Superior temporal gyrus (tissue), 1 donor: ENCODE results near the gene BRSK1.

Experiments used
- DNase-seq: peaks from one replicate; pipeline ENCODE4 v3.0.0-alpha.2; 2016; ENCODE audit errors: extremely low spot score

BRSK1 gene

DNA sequence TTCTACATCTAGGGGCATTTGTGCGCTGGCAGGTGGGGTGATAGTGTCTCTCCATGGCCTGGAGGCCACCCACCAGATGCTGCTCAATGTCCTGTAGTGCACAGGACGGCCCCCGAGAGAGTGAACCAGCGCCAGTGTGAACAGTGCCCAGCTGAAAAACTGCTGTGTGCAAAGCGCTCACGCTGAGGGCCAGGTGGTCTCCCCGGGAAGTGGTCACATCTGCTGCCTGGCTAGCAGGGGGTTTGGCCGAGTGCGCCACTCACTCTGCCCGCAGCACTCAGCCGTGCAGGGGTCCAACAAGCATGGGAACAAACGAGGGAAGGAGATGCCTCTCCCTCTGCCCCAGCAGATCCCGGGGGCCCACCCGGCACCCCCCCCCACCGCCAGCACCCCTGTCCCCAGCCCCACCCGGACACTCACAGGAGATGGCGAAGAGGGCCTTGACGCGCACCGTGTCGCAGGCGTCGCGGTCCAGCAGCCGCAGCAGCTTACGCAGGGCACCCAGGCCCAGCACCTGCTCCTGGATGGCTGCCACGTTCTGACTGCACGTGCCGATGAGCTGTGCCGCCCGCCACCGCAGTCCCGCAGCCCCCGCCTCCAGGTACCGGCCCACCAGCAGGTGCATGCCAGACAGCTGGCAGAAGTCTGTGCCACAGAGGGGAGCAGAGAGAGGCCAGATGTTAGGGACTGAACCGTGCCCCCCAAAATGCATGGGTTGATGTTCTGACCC lies 9.7 kb upstream of the BRSK1 start:
- no peak for DNase-seq

DNA sequence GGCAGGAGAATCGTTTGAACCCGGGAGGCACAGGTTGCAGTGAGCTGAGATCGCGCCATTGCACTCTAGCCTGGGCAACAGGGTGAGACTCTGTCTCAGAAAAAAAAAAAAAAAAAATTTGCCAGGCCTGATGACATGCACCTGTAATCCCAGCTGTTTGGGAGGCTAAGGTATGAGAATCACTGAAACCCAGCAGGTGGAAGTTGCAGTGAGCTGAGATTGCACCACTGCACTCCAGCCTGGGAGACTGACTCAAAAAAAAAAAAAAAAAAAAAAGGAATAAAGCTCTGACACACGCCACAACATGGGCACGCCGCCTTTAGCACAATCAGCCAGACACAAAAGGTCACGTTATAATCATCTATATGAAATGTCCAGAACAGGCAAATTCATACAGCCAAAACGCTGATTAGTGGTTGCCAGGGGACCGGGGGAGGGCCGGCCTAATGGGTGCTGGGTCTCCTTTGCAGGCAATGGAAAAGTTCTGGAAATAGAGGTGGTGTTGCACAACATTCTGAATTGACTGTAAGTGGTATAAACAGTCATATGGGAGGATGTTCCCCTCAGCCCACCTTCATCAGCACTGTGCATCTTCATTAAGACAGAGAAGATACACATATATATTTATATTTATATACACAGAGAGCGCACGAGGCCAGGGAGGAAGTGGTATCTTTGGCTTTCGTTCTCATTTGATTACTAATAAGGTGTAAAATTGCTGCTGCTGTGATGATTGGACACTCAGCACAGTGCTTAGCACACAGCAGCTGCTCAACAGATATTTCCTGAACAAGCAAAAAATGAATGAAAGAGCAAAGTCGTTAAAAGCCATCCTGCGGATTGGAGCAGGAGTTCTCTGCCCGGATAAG lies 7.7 kb upstream of the BRSK1 start:
- DNase-seq, result no peak

DNA sequence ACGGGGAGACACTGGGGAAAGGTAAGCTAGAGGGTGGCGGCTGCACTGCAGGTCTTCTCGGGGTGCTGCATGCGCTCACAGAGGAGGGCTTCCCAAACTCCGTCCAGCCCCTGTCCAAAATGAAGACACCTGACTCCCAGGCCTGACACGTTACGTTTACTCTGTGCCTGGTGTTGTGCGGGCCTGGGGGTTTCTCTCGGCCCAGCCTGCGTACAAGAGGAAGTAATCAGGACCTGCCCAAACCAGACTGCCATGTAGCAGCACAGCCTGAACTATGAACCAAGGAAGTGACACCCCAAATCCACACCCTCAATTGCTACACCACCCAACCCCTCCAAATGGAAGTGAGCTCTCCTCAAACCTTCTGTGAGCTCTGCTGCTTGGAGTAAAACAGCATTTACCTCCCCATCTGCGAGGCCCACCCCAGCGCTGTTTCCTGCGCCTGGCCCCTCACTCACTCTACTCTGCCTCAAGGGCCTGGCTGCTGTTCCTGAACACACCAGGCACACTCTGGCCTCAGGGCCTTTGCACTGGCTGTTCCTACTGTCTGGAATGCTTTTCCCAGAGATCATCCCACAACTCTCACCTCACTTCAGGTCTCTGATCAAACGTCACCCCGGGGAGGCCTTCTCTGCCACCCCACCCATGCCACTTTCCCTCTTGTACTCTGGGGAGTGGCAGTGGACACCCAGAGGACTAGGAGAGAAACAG lies 6.9 kb upstream of the BRSK1 start:
- no peak for DNase-seq

DNA sequence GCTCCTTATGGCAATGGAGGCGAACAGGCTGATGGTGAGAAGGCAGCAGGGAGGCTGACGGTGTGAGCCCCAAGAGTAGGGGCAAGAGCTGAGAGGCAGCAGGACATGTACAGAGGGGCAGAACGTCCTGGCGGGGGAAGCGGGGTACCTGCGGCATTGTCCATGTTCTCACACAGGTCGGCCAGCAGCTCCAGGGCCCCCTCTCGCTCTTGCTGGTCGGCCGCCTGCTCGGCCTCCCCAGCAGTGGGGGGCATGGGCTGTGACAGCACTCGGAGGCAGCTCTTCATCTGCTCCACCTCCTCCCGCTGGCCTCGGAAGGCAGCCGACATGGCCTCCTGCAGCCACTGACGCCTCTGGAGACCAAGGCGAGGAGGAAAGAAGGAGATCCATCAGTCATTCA lies 6.3 kb upstream of the BRSK1 start:
- no peak for DNase-seq

DNA sequence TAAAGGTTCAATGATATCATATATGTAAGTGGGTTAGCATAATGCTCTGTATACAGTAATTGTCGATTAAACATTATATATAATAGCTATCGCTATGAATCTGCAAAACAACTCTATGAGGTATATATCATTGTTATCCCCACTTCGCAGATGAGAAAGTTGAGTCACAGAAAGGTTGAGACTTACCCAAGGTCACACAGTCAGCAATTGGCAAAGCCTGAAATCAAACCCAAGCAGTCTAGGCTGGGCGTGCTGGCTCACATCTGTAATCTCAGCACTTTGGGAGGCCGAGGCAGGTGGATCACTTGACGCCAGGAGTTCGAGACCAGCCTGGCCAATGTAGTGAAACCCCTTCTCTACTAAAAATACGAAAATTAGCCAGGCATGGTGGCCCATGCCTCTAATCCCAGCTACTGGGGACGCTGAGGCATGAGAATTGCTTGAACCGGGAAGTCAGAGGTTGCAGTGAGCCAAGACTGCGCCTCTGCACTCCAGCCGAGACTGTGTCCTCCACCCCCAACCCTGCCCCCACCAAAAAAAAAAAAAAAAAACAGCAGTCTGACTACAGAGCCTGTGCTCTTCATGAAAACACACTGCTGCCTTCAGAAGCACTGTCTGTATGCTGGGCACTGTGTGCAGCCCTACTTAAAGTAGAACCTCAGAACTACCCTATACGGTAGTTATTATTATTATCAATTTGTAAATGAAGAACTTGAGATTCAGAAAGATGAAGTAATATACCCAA lies 5.2 kb upstream of the BRSK1 start:
- no peak for DNase-seq

DNA sequence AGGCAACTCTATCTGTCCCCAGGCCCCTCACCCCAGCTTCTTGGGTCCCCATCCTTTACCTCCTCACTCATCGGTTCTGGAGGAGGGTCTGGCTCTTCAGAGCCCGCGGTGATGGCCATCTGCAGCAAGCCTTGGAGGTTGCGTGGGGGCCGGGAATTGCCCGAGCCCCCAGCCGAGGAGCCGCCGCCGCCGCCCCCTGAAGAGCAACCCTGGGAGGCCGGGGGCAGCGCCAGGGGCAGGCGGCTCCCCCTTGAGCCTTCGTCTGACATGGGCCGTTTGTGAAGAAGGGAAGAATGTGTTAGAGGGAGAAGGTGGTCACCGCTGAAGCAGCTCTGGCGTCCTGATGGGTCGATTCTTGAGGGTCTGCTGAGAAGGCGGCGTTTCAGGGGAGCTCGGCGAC lies 4.5 kb upstream of the BRSK1 start:
- no peak for DNase-seq

DNA sequence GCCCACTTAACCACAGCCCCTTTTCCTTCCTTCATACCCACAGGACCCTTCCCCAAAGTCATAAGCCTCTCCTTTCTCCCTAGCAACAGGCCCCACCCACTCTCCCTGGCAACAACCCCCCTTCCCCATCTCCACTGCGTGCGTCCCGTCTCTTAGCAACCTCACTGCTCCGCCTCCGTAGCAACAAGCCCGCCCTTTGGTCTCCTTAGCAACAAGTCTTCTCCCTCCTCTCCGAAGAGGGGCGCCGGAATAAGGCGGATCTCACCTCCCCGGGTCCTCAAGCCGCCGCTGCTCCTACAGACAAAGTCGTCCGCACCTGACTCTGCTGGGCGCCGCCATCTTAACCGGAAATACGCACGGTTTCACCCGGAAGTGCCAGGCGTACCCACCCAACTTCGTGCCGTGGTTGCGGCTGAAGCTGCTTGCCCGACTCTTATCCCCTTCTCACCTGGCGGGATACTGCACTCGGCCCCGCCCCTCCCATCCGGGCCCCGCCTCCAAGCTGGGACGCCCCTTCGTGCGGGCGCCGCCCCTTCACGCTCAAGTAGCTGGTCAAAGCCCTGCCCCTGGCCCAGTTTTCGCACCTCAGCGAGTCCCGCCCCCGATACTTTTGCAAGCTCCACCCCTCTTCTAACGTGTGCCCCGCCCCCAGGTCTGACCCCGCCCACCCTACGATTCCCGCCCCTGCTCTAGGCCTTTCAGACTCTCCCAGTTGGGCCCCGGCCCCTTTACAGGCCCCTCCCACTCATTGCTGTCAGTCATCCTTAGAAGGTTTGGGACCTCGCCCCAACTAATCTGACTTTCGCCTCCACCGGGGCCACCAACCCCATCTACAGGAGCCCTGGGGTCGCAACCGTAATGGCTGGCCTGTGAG lies 3.8 kb upstream of the BRSK1 start, which contains the start of gene HSPBP1:
Gene HSPBP1 (minus strand): TSS at position 341 of the 874 bp plus-strand sequence. CDS start 502 bp downstream, outside the sequence.
- DNase-seq, result peak; percentile 94

DNA sequence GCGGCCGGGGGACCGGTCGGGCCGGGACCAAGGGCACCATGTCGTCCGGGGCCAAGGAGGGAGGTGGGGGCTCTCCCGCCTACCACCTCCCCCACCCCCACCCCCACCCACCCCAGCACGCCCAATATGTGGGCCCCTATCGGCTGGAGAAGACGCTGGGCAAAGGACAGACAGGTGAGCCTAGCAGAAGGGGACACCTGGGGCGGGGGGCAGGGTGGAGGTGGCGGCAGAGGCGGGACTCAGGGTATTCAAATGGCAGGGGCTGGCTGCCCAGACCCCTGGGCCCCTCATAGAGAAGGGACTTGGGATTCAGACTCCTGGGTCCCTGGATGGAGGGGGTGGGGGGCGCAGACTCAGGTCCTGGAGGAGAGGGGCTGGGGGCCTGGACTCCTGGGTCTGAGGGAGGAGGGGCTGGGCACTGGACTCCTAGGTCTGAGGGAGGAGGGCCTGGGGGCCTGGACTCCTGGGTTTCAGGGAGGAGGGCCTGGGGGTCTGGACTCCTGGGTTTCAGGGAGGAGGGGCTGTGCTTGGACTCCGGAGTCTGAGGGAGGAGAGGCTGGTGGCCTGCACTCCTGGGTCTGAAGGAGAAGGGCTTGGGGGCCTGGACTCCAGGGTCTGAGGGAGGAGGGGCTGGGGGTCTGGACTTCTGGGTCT lies 735 bp downstream of the BRSK1 start:
- no peak for DNase-seq

DNA sequence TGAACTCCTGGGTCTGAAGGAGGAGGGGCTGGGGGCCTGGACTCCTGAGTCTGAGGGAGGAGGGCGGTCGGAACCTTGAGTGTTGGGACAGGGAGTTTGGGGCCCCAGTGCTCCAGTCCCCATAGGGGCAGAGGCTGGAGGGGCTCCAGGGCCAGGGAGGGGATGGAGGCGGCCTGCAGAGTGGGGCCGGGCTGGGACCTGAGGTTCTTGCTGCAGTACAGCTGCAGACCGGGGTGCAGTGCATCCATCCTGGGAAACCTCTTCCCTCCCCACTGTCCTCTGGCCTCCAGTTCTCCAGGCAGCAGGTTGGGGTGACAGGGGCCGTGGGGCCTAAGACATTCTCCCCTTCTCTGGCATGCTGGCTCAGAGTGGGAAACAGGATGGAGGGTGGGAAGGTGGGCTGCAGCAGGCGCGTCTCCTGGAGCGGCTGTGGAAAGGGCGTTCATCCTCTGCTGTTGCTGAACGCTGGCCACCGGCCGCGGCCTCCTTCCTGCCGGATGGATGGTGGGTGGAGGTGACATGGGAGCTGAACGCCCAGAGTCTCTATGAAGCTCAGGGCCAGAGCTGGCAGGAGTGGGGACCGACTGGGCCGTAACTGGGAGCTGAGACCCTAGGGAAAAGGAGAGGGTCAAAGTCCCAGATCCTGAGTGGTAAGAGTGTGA lies 1.6 kb downstream of the BRSK1 start:
- DNase-seq, result peak; percentile 29

DNA sequence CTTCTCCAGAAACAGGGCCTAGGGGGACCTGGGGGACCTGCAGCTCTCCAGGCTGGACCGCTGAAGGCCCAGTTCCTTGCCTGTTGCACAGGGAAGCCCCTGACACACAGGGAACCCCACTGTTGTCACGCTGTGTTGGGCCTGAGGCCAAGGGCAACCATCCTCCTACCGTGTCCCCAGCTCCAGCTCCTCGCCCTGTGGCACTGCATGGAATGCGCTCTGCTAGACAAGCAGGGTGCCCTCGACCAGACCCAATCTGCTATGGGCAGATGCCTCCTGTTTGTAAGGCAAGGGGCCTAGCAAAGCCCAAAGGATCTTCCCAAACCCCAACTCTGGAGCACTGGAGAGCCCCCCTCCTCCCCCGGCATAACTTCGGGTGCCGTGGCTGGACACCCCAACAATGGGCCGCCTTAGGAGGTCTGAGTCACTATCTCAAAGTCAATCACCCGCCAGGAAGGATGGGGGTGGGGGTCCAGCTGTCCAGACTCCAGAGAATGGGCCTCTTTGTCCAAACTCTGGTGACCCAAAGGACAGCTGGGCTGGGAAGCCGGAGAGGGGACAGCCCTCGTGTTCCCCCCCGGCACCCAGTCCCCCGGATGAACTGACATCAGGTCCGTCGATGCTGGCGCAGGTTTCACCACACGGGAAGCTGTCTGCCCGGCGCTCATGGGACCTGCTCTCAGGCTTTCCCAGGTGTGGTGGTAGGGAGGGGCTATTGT lies 3.7 kb downstream of the BRSK1 start:
- peak; percentile 95 for DNase-seq

DNA sequence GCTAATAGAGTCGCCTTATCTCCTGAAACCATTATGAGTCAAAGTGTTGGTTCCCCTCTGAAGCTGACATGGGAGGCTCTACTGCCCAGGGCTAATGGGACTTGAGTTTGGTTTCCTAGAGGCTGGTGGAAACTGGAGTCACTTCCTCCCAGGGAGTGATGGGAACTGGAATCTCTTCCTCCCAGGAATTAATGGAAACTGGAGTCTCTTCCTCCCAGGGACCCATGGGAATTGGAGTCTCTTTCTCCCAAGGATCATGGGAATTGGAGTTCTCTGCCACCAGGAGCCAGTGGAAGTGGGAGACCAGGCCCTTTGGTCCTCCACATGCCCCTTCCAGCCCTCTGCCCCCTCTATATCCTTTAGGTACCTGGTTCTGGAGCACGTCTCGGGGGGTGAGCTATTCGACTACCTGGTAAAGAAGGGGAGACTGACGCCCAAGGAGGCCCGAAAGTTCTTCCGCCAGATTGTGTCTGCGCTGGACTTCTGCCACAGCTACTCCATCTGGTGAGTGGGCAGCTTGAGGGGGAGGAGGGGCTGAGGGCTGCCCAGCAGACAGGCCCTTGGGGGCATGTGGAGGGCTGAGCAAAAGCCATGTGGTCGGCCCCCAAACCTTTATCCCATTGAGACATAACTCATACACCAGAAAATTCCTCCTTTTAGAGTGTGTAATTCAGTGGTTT lies 5.5 kb downstream of the BRSK1 start:
- DNase-seq, result peak; percentile 55

DNA sequence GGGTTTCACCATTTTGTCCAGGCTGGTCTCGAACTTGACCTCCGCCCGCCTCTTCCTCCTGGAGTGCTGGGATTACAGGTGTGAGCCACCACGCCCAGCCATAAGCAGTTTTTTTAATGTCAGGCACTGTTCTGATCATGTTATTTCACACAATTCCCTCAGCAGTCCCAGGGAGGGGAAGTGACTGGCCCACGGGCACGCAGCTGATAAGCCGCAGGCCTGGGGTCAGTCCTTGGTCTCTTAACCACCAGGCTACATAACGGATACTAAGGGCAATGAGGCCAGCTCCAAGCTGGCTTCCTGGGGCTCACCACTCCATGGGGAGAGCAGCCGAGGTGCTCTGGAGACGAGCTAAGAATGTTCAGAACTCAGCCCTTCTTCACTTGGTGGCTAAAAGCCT lies 13.5 kb downstream of the BRSK1 start:
- no peak for DNase-seq

DNA sequence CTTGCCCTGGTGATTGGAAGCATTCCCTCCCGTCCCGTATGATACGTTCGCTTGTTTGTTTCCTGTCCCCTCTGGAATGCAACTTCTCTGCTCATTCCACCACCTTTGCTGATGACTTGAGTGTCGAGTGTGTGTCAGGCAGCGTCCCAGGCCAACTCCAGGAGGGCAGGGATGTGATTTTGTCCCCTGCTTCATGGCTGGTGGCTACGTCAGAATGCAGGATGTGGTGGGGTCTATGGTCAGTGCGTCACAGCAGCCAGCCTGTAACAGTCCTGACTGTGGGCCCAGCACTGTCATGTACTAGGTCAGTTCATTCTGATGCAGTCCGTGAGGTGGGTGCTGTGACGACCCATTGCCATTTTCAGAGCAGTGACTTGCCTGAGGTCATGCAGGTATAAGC lies 16.2 kb downstream of the BRSK1 start:
- DNase-seq, result no peak

DNA sequence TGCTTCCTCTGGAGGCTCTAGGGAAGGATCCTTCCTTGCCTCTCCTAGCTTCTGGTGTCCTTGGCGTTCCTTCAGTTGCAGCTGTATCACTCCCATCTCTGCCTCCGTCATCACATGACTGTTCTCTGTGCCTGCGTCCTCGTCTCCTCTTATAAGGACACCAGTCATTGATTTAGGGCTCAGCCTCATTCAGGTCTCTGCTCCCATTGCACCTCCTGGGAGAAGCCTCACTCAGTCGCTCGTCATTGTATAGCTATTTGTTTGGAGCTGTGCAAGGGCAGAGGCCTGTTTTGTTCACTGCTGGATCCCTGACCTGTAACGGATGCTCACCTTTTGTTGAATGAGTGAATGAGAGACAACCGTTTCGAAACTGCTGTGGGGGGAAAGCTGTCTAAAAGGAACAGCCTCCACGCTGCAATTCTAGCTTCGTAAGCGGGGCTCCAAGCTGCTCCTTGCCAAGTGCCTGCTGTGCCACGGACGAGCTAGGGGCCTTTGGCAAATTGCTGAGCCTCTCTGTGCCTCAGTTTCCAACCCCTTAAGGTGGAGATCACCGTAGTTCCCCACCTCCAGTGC lies 17.2 kb downstream of the BRSK1 start:
- peak; percentile 78 for DNase-seq

DNA sequence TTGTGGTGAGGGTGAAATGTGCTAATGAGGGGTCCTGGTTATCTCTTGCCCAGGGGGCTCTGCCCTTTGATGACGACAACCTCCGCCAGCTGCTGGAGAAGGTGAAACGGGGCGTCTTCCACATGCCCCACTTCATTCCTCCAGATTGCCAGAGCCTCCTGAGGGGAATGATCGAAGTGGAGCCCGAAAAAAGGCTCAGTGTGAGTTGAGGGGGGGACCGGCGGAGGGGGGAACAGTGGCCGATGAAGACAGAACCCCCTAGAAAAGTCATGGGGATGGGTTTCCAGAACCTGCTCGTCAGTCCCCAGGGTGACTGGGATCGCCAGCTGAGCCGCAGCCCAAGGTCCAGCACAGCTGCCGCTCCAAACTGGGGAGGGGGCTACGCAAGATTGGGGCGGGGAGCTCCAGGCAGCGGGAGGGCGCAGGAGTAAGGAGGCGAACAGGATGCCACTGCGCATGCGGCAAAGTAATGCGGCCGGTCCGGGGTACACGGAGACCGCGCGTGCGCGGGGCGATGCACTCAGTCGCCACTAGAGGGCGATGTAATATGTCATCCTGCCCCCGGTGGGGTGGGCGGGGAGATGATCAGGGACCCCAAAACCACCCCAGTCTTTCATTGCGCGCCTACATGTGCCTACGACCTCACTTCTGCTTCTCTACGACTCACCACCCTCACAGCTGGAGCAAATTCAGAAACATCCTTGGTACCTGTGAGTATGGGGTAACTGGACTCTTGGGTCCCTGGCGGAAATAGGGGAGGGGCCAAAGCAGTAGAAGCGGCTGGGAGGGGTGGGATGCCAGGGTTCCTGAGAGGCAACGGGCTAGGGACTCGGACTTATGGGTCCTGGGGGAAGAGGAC lies 17.9 kb downstream of the BRSK1 start:
- peak; percentile 89 for DNase-seq

DNA sequence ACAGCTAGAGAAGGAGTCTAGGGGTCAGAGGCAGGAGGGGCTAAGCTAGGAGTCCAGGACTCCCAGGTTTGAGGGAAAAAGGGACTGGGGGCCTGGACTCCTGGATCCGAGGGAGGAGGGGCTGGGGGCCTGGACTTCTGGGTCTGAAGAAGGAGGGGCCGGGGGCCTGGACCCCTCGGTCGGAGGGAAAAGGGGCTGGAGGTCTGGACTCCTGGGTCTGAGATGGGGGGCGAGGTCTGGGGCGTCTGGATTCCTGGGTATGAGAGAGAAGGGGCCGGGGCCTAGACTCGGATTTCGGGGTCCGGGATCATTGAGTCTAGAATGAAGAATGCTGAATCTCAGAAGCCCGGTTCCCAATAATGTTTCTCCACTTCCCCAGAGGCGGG lies 18.5 kb downstream of the BRSK1 start:
- no peak for DNase-seq

DNA sequence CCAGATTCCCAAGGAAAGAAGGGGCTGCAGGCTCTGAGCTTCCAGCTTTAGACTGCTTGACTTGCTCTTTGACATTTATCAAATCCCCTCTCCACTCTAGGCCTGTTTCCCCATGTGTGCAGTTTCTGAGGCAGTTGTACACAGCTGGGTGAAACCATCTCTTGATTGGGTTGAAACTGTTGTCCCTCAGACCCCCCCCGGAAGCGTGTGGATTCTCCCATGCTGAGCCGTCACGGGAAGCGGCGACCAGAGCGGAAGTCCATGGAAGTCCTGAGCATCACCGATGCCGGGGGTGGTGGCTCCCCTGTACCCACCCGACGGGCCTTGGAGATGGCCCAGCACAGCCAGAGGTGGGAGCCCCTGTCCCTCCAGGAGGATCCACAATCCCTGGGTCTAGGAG lies 19.7 kb downstream of the BRSK1 start:
- DNase-seq, result no peak
